Posterior cingulate gyrus (tissue), 11 donors: ENCODE data around the gene CLEC16A.
"Not testable (repeated sequence)": the region's sequence is repeated elsewhere in the genome, so short reads cannot be mapped to it uniquely, and the experiment has no call there.

Experiments used
- DNase-seq, 10 donors: peaks; one replicate each; pipeline versions ENCODE4 v3.0.0 to v3.0.0-alpha.2; 2020 to 2021; ENCODE audit warnings: mixed read lengths in 3 of 10
- intact Hi-C: fragments of 100-400 bp; cut with DNase I; formaldehyde crosslinking; loops from one replicate; pipeline ENCODE4 v1.15.1; 2023

CLEC16A gene

GRCh38 chr16:10959161-10959560, 14.8 kb downstream of the CLEC16A start:
- no peak for DNase-seq

GRCh38 chr16:10961231-10961630, 16.9 kb downstream of the CLEC16A start:
- intact Hi-C loops: no loop called here
- no peak for DNase-seq

More at GRCh38 chr16:10959161-10959560, 14.8 kb downstream of the CLEC16A start:
- intact Hi-C loops: no loop called here

GRCh38 chr16:10964039-10964890, 19.9 kb downstream of the CLEC16A start:
- intact Hi-C loops: loop anchor here (2.0 kb wide), 2 partner anchors 291 to 393 kb away; no protein-coding TSS in a partner anchor
- DNase-seq: peak; percentile 63 to 97 (median 87)

- intact Hi-C loops: loop anchor here (2.0 kb wide), 2 partner anchors 290 to 392 kb away; no protein-coding TSS in a partner anchor
- no peak for DNase-seq
These were observed 20.5 kb downstream of the CLEC16A start for GRCh38 chr16:10964891-10965326.

GRCh38 chr16:10965440-10966061, 21.2 kb downstream of the CLEC16A start:
- no peak for DNase-seq
- intact Hi-C loops: loop anchor here (2.0 kb wide), 2 partner anchors 289 to 391 kb away; no protein-coding TSS in a partner anchor

GRCh38 chr16:10966129-10966528, 21.8 kb downstream of the CLEC16A start:
- intact Hi-C loops: no loop called here
- DNase-seq: no peak

- intact Hi-C loops, DNase-seq: not testable (repeated sequence)
These were observed 22.2 kb downstream of the CLEC16A start for GRCh38 chr16:10966559-10966958.

DNA sequence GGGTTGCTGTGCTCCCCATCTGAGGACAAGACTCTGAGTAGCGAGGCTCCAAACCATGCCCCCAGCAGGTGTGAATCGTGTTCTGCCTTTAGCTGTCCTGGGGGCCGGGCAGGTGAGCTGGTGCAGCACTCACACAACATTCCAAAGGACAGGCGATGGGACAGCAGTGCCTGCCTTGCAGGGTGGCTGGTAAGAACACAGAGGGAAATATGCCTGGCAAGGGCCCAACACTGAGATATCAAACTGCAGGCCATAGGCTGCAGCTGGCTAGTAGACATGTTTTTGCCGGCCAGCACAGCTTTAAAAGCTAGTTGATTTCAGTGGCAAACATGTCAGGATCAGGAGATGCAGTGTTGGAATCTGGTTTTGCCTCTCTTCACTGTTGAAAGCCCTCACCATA, 23.6 kb downstream of the CLEC16A start:
- DNase-seq: no peak
- intact Hi-C loops: no loop called here

DNA sequence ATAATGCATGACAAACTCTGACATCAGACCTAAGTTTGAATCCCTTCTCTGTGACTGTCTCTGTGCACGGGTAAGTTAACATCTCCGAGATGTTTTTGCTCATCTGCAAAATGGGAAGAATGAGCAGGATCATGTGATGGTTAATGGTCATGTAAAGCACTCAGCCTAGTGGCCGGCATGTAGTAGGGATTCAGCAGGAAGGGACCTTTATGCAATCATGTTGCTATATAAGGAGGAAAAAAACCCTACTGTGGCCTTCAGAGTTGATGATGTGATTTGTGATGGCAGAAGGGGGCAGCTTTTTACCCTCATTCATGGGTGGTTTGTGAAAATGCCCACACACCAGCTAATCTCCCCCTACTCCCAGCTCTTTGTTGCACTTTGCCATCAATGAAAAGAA, 24.1 kb downstream of the CLEC16A start:
- DNase-seq: no peak
- intact Hi-C loops: no loop called here

GRCh38 chr16:10969615-10970014, 25.3 kb downstream of the CLEC16A start:
- intact Hi-C loops: loop anchor here (2.0 kb wide), 1 partner anchor 287 kb away; the partner anchor contains the start of gene SOCS1
- no peak for DNase-seq

- intact Hi-C loops: loop anchor here (2.0 kb wide), 1 partner anchor 287 kb away; the partner anchor contains the start of gene SOCS1
- DNase-seq: no peak
These were observed 25.7 kb downstream of the CLEC16A start for GRCh38 chr16:10970065-10970464.

- DNase-seq: peak in 3 of 10 donors; percentile 25 to 34 (median 30)
- intact Hi-C loops: loop anchor here (2.0 kb wide), 1 partner anchor 285 kb away; the partner anchor contains the start of gene SOCS1
These were observed 27.2 kb downstream of the CLEC16A start for GRCh38 chr16:10971560-10971961.

DNA sequence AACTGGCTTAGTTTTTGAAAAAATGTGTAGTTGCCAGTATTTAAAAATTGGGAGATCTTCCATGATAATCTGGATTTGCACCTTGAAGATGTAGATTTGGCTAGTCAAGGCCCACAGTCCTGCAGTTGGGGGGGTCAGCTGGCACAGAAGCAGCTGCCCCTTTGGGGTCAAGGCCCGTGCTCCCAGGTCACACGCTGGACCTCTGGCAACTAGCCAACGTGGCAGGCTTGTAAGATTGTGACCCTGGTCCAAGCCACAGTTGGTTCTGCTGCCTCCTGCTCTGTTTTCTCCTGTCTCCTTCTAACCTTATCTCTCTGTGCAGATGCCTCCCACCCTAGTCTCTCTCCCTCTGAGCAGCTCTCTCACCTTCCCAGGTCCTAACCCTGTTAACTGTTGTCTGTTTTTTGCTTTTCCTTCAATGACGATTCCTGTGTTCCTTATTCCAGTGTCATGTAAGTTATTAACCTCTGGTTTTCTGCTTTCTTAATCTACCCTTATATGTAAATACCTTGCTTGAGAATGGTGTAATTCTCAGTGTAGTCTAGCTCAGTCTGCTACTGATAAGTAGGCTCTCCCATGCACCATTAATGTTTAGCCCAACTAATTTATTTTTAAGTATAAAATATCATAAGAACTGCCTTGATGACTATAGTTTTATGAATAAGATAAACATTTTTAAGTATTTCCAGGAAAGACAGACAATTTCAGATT, 27.9 kb downstream of the CLEC16A start:
- intact Hi-C loops: no loop called here

DNA sequence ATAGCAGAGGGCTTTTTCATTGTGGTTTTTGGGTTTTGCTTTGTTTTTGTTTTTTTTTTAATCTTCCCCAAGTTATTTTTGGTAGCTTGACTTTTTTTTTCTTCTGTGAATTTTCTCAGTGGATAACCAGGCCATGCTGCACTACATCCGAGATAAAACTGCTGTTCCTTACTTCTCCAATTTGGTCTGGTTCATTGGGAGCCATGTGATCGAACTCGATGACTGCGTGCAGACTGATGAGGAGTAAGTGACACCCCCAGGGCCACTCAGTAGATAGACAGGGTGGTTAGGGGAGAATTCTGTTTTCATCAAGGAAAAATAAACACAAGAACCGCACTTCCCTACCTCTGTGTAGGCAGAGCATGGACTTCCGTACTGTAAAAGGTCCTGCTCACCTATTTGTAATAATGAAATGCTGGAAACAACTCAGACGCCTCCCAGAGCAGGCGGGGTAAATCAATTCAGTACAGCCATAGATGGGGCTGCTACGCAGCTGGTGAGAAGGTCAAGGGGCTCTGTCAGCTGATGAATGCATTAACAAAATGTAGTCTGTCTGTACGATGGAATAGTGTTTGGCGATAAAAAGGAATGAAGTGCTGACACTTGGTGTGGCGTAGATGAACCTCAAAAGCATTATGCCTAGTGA, 28.6 kb downstream of the CLEC16A start:
- no peak for DNase-seq
- intact Hi-C loops: no loop called here

More for the DNA sequence above, 27.9 kb downstream of the CLEC16A start:
- DNase-seq: no peak

DNA sequence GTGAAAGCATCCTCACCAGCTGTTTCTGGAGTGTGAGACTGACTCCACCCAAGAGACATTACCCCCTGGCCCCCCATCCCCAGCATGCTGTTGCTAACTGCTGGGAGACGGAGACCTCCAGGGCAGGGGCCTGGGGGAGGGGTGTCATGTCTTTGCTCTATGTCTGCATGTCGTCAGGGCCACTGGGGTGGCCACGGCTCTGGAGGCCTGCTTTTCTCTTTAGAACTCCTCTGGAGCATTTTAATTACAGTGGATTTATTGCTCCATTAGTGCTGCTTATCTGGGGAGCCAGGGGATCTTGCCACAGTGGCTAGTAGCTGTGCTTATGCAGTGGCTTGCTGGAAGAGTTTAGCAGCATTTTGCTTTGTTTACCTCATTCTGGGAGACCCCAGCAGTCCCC, 32.3 kb downstream of the CLEC16A start:
- no peak for DNase-seq
- intact Hi-C loops: no loop called here

DNA sequence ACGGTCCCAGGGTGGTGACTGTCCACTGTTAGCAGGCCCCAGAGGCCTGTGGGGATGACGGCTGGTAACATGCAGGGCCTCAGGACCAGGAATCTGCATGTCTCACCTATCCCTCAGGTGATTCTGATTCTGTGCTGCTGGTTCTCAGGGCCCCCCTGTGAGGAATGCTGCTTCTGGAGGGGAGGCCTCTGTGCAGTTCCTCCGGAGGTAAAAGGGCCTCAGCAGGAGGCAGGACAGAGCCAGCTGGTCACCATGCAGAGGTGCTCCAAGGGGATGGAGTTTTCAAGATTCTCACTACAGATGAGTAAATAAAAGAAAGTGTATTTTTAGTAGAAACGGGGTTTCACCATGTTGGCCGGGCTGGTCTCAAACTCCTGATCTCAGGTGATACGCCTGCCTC, 33.8 kb downstream of the CLEC16A start:
- peak in 1 of 10 donors; percentile 26 for DNase-seq
- intact Hi-C loops: no loop called here

- intact Hi-C loops: no loop called here
- DNase-seq: peak in 3 of 10 donors; percentile 19 to 40 (median 27)
These were observed 34.6 kb downstream of the CLEC16A start for GRCh38 chr16:10978871-10979446.

DNA sequence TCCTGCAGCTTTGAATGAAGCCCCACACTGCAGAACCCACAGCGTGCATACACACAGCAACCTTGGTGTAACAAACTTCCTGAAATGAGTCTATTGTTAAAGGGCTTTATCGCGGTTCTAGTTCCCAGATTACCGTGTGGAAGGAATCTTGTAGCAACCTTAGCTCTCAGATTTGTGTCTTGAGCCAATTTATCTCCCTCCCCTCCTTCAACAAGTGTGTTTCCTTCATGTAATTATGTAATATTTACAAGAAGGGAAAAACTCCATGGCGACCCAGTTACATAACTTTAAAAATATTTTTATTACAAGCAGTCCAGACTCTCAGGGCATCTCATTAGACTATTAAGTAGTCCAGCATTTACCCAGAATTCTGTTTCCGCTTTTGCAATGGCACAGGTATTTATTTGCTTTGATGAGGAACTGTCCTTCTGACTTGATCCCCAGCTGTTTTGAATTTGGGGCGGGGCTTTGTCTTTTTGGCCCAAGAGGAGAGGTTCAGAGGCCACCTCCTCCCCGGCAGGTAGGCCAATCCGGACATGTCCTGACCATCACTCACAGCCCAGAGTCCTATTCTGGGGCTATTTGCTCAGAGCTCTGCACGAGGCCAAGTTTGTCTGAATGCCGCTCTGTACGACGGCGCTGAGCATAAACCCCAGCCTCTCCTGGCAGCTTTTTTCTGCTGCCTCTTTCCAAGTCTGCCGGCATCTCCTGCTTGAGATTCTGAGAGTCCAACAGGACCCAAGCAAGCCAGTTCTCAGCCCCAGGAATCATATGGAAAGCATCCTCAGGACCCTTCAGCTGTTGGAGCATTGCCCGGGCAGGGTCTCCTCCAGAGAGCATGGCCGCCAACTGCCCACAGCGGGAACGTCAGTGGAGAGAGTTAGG, 35.6 kb downstream of the CLEC16A start:
- DNase-seq: peak in 9 of 10 donors; percentile 21 to 86 (median 39)
- intact Hi-C loops: no loop called here

GRCh38 chr16:10980813-10981212, 36.4 kb downstream of the CLEC16A start:
- intact Hi-C loops: no loop called here
- DNase-seq: no peak
